Gastroesophageal sphincter (tissue), 3 donors: ENCODE data around the gene GAST.

Source experiments
- CTCF ChIP-seq, 4 experiments: fragments of 200-600 bp in 2 of 4; fragments of 450-650 bp in 2 of 4; sonication (generic) in 1 of 4; IDR thresholded peaks; one replicate each; pipeline ENCODE4 v1.5.1; 2017 to 2019; ENCODE audit warnings: antibody characterized with exemption in 4 of 4, mild to moderate bottlenecking in 2 of 4, moderate library complexity in 2 of 4
- EP300 ChIP-seq: sonication (generic); formaldehyde crosslinking; IDR thresholded peaks from one replicate; pipeline ENCODE4 v1.6.1; 2017; ENCODE audit warnings: antibody characterized with exemption, mild to moderate bottlenecking

GRCh38 chr17:41692722-41693521 lies 19.2 kb upstream of the GAST start:
- TF ChIP-seq EP300 (no peak), CTCF (IDR thresholded peaks at IDR 0.05) (no peak)
